Naive B cell (primary cell): ENCODE data around the gene SH3RF3. TPM values are rescaled to one million over a fixed set of nuclear protein-coding genes. Genes with fewer than 3 reads are reported as not detected.

Experiments used
- ATAC-seq, 2 donors: fragments of 150-1000 bp; cut with Tn5 transposase; 2 replicates each; pipeline ENCODE4 v1.10.0; 2021; ENCODE audit warnings: low read depth in 2 of 2, mild to moderate bottlenecking in 2 of 2, moderate library complexity in 2 of 2
- DNase-seq: peaks from one replicate; pipeline ENCODE4 v3.0.0; 2022
- H3K27ac Mint-ChIP-seq, 6 donors: one replicate each; pipeline ENCODE4 v1.8.0; 2020 to 2022; ENCODE audit warnings: mild to moderate bottlenecking in 6 of 6, mixed read lengths in 6 of 6, moderate library complexity in 5 of 6, inconsistent platforms in 2 of 6
- H3K27me3 Mint-ChIP-seq, 3 donors: one replicate each; pipeline ENCODE4 v1.8.0; 2021 to 2022; ENCODE audit warnings: mixed read lengths in 3 of 3, mild to moderate bottlenecking in 1 of 3
- H3K36me3 Mint-ChIP-seq, 2 donors: one replicate each; pipeline ENCODE4 v1.8.0; 2020 to 2022; ENCODE audit warnings: mixed read lengths in 2 of 2, inconsistent platforms in 1 of 2, mild to moderate bottlenecking in 1 of 2
- H3K4me1 Mint-ChIP-seq, 3 donors: one replicate each; pipeline ENCODE4 v1.8.0; 2020 to 2022; ENCODE audit warnings: mixed read lengths in 3 of 3, inconsistent platforms in 1 of 3, mild to moderate bottlenecking in 1 of 3, moderate library complexity in 1 of 3
- H3K4me3 Mint-ChIP-seq, 8 donors: one replicate each; pipeline ENCODE4 v1.8.0; 2020 to 2022; ENCODE audit warnings: mild to moderate bottlenecking in 8 of 8, mixed read lengths in 8 of 8, moderate library complexity in 8 of 8, inconsistent platforms in 2 of 8
- H3K9me3 Mint-ChIP-seq, 7 donors: one replicate each; pipeline ENCODE4 v1.8.0; 2020 to 2022; ENCODE audit warnings: mixed read lengths in 7 of 7, mild to moderate bottlenecking in 5 of 7, inconsistent platforms in 2 of 7, moderate library complexity in 1 of 7
- polyA plus RNA-seq, 6 donors: library from polyadenylated mRNA; unstranded; fragments of 300-500 nt; fragmentation: Illumina TruSeq; gene quantifications; one replicate each; pipeline ENCODE4 v1.2.3, GENCODE V29; 2021; ENCODE audit warnings: low read depth in 6 of 6

SH3RF3 gene
- polyA plus RNA-seq, 6 donors from 2014 or later: 0.05 to 0.76 (median 0.64) TPM; not detected in 1

GRCh38 chr2:109174214-109174613 is 45.2 kb downstream of the SH3RF3 start:
- peak overlapping the region in 1 of 6 donors; percentile 59 for H3K27ac Mint-ChIP-seq
- H3K4me1 Mint-ChIP-seq: peaks cover 3 to 35% (median 5%) of the 10 kb centered on the region in 3 donors
- H3K27me3 Mint-ChIP-seq: no peaks in the 10 kb centered on the region
- H3K9me3 Mint-ChIP-seq: peaks cover 0 to 16% (median 5%) of the 10 kb centered on the region in 7 donors
- ATAC-seq (no peak), DNase-seq (no peak)
- H3K36me3 Mint-ChIP-seq: peaks cover 5 to 7% of the 10 kb centered on the region in 2 donors
- peak overlapping the region in 1 of 8 donors; percentile 41 for H3K4me3 Mint-ChIP-seq

DNA sequence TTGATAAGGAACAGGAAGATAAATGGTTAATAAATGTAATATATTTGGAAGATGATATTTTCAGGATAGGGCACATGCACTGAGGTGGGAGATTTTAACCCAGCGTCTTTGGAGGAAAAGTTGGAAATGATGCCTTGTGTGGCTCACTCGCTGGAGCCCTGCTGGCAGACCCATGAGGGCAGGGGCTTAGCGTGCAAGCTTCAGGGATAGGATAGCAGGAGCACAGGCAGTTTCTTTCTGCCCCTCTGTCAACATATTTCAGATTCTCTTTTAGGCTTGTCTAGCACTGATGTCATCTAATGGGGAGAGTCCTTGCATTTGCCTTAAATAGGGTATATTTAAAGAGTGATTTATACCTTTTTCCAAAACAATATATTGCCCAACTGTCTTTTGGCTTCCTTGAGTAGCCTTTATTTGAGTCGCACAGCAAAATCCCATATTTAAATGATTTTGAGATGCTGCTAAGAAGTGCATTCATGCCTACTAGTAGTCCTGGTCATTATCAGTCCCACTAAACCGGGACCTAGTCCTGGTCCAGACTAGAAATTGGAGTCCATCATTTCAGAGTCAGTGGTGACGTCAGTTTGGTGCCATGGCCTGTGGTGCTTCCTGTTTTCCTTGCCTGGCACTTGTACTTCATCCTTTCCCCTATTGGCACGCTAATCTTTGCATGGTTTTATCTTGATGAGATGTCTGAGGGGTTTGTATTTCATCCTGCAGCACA is 45.8 kb downstream of the SH3RF3 start:
- Mint-ChIP-seq H3K27me3 (no peaks in the 10 kb centered on the region), H3K4me1 (peaks cover 3 to 40% (median 5%) of the 10 kb centered on the region in 3 donors), H3K36me3 (peaks cover 11 to 13% of the 10 kb centered on the region in 2 donors), H3K9me3 (peaks cover 5 to 22% (median 8%) of the 10 kb centered on the region in 7 donors), H3K27ac (no peak overlapping the region), H3K4me3 (peak overlapping the region in 1 of 8 donors; percentile 53)
- ATAC-seq (no peak), DNase-seq (no peak)

DNA sequence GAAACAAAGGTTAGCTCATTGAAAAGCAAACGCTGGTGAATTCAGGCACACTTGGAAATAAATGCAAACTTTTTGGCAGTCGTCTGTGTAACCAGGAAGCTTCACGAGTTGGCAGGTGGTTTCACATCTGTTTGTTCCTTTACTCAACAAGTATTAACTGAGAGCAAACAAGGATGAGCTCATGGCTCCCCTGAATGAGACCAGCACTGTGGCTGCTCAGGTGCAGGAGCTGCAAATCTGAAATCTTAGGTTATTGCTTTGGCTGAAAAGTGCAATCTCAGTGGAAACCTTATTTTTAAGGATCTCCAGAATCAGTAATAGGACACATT is 46.3 kb downstream of the SH3RF3 start:
- peak overlapping the region in 1 of 6 donors; percentile 15 for H3K27ac Mint-ChIP-seq
- no peak overlapping the region for H3K4me3 Mint-ChIP-seq
- peaks cover 13 to 16% of the 10 kb centered on the region in 2 donors for H3K36me3 Mint-ChIP-seq
- no peak for ATAC-seq
- no peaks in the 10 kb centered on the region for H3K27me3 Mint-ChIP-seq
- H3K9me3 Mint-ChIP-seq: peaks cover 8 to 25% (median 13%) of the 10 kb centered on the region in 7 donors
- peaks cover 3 to 46% (median 5%) of the 10 kb centered on the region in 3 donors for H3K4me1 Mint-ChIP-seq
- no peak for DNase-seq

DNA sequence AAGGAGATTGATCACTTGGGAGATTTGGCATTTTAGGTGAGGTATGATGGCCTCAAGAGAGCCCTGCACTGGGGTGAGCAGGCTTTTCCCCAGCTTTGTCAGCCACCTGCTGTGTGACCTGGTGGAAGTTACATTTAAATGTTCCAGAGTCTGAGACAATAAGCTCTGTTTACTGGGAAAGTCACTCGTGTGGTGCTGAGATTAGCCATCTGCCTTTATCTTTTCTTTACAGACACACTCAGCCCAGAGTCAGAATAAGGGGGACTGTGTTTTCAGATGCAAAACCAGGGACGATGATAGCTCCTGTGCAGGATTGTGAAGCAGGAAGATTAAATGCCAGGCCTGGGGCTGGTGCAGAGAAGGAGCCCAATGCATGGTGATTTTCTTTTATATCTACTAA is 47.9 kb downstream of the SH3RF3 start:
- Mint-ChIP-seq H3K4me1 (peaks cover 3 to 46% (median 5%) of the 10 kb centered on the region in 3 donors), H3K36me3 (peaks cover 18 to 22% of the 10 kb centered on the region in 2 donors), H3K4me3 (no peak overlapping the region), H3K9me3 (peaks cover 15 to 27% (median 20%) of the 10 kb centered on the region in 7 donors), H3K27me3 (peaks cover 0 to 6% (median 0%) of the 10 kb centered on the region in 3 donors), H3K27ac (no peak overlapping the region)
- ATAC-seq (no peak), DNase-seq (no peak)

DNA sequence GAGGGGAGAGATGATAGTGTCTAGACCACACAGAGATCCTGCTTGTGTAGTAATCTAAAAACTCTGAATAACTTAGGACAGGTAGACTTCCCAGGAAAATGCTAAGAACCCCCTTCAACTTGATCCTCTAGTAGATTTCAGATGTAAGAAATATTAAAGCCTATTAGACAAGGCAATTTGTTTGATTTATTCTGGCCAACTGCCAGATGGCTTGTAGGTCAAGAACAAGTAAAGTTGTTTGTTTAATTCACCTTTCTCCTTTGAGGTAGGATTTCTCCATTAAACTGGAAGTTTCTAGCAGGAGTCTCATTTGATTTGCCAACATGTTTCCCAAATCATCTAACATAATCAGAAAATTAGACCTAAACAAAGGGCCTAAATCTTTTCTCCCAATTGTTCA is 48.6 kb downstream of the SH3RF3 start:
- Mint-ChIP-seq H3K36me3 (peaks cover 18 to 22% of the 10 kb centered on the region in 2 donors), H3K4me3 (no peak overlapping the region), H3K27ac (peak overlapping the region in 1 of 6 donors; percentile 76), H3K9me3 (peaks cover 15 to 28% (median 23%) of the 10 kb centered on the region in 7 donors), H3K4me1 (peaks cover 3 to 43% (median 5%) of the 10 kb centered on the region in 3 donors), H3K27me3 (peaks cover 0 to 6% (median 0%) of the 10 kb centered on the region in 3 donors)
- no peak for ATAC-seq
- no peak for DNase-seq

GRCh38 chr2:109178968-109179367 is 50.0 kb downstream of the SH3RF3 start:
- ATAC-seq (no peak), DNase-seq (no peak)
- peaks cover 15 to 28% (median 23%) of the 10 kb centered on the region in 7 donors for H3K9me3 Mint-ChIP-seq
- peaks cover 18 to 22% of the 10 kb centered on the region in 2 donors for H3K36me3 Mint-ChIP-seq
- no peak overlapping the region for H3K4me3 Mint-ChIP-seq
- H3K27ac Mint-ChIP-seq: no peak overlapping the region
- peaks cover 1 to 35% (median 4%) of the 10 kb centered on the region in 3 donors for H3K4me1 Mint-ChIP-seq
- peaks cover 0 to 6% (median 0%) of the 10 kb centered on the region in 3 donors for H3K27me3 Mint-ChIP-seq

GRCh38 chr2:109180786-109181185 is 51.8 kb downstream of the SH3RF3 start:
- DNase-seq (no peak), ATAC-seq (no peak)
- H3K9me3 Mint-ChIP-seq: peaks cover 11 to 28% (median 21%) of the 10 kb centered on the region in 7 donors
- peaks cover 0 to 6% (median 0%) of the 10 kb centered on the region in 3 donors for H3K27me3 Mint-ChIP-seq
- H3K4me1 Mint-ChIP-seq: peaks cover 0 to 18% (median 0%) of the 10 kb centered on the region in 3 donors
- H3K36me3 Mint-ChIP-seq: peaks cover 18 to 22% of the 10 kb centered on the region in 2 donors
- H3K27ac Mint-ChIP-seq: no peak overlapping the region
- peak overlapping the region in 1 of 8 donors; percentile 48 for H3K4me3 Mint-ChIP-seq

- Mint-ChIP-seq H3K4me1 (peaks cover 0 to 15% (median 0%) of the 10 kb centered on the region in 3 donors), H3K9me3 (peaks cover 11 to 28% (median 18%) of the 10 kb centered on the region in 7 donors), H3K27me3 (peaks cover 0 to 6% (median 0%) of the 10 kb centered on the region in 3 donors), H3K36me3 (peaks cover 18 to 22% of the 10 kb centered on the region in 2 donors), H3K27ac (no peak overlapping the region), H3K4me3 (no peak overlapping the region)
- DNase-seq (no peak), ATAC-seq (no peak)
Observed at GRCh38 chr2:109182426-109182825, 53.4 kb downstream of the SH3RF3 start.

DNA sequence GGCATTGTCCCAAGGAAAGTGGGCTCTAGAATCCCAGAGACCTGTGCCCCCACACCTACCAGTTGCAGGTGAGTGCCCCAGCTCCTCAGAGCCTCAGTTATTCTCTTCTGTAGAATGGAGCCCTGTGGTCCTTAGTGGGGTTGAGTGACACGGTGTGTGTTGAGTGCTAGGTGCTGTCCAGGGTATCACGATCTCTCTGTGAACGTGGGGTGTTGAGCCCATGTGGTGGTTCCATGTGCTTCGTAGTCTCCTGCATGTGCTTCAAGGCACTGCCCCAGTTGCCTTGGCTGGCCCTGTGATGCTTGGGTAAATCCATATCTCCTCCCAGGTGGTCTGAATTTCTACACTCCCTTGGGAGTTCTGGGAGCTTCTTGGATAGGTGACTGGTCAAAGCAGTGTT is 54.9 kb downstream of the SH3RF3 start:
- Mint-ChIP-seq H3K4me3 (no peak overlapping the region), H3K27me3 (peaks cover 0 to 6% (median 0%) of the 10 kb centered on the region in 3 donors), H3K9me3 (peaks cover 11 to 28% (median 15%) of the 10 kb centered on the region in 7 donors), H3K36me3 (peaks cover 14 to 20% of the 10 kb centered on the region in 2 donors), H3K4me1 (peaks cover 0 to 11% (median 0%) of the 10 kb centered on the region in 3 donors), H3K27ac (no peak overlapping the region)
- DNase-seq: no peak
- ATAC-seq: no peak

DNA sequence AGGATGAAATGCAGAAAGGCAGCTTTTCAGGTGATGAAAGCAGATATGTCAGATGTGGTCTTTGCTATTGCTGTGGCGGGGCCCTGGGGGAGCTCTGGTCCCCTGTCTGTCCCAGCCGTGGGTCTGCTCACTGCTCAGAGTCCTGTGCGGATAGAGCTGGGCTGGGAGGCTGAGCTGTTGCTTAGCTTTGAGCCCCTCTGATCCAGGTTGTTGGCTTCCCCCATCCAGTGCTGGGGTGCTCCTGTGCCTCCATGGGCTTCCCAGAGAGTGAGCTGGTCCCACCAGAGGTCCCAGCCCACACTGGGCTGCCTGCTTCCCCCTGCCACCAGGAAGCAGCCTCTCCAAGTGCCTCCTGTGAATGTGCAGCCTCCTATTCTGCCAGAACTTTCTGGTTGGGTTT is 55.4 kb downstream of the SH3RF3 start:
- H3K4me3 Mint-ChIP-seq: no peak overlapping the region
- peaks cover 10 to 15% of the 10 kb centered on the region in 2 donors for H3K36me3 Mint-ChIP-seq
- peaks cover 0 to 10% (median 0%) of the 10 kb centered on the region in 3 donors for H3K4me1 Mint-ChIP-seq
- no peak overlapping the region for H3K27ac Mint-ChIP-seq
- H3K9me3 Mint-ChIP-seq: peaks cover 9 to 24% (median 14%) of the 10 kb centered on the region in 7 donors
- ATAC-seq (no peak), DNase-seq (no peak)
- peaks cover 0 to 6% (median 0%) of the 10 kb centered on the region in 3 donors for H3K27me3 Mint-ChIP-seq

GRCh38 chr2:109185338-109185737 is 56.3 kb downstream of the SH3RF3 start:
- DNase-seq (no peak), ATAC-seq (no peak)
- Mint-ChIP-seq H3K4me1 (peaks cover 0 to under 1% (median 0%) of the 10 kb centered on the region in 3 donors), H3K27ac (peak overlapping the region in 2 of 6 donors; percentile 47 to 78), H3K9me3 (peaks cover 1 to 14% (median 7%) of the 10 kb centered on the region in 7 donors), H3K4me3 (no peak overlapping the region), H3K27me3 (peaks cover 0 to 6% (median 0%) of the 10 kb centered on the region in 3 donors), H3K36me3 (peaks cover 5 to 6% of the 10 kb centered on the region in 2 donors)

- ATAC-seq: no peak
- Mint-ChIP-seq H3K4me1 (no peaks in the 10 kb centered on the region), H3K4me3 (no peak overlapping the region), H3K27ac (no peak overlapping the region), H3K27me3 (peaks cover 0 to 6% (median 5%) of the 10 kb centered on the region in 3 donors), H3K9me3 (peaks cover 0 to 9% (median 4%) of the 10 kb centered on the region in 7 donors), H3K36me3 (peaks cover 0 to 5% of the 10 kb centered on the region in 2 donors)
- DNase-seq: no peak
Observed at GRCh38 chr2:109185821-109186570, 57.0 kb downstream of the SH3RF3 start.

DNA sequence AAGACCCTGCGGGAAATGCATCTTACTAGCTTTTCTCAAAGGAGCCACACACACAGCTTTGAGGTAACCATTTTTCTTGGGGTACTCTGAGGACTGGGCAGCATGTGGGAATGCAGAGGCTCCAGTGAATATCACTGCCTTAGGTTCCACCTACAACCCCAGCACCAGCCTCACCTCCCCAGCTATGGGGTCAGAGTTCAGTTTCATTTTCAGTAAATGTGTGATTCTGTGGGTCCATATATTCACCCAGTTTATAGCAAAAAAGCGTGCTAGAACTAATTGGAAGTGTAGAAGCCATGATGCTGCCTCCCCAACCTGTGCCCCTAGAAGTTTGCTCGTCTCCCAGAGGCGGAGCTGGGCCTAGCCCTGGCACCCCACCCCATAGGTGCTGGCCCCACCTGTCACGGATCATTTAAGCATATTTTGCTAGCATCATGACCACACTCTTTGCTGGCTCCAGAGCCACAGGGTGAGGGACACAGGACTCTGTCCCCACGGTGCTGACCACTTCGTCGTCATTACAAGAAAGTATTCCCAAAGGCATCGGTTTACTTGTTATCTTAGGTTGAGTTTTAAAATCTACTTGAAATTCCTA is 57.7 kb downstream of the SH3RF3 start:
- Mint-ChIP-seq H3K27ac (peak overlapping the region in 1 of 6 donors; percentile 49), H3K9me3 (peaks cover 0 to 7% (median under 1%) of the 10 kb centered on the region in 7 donors), H3K4me1 (no peaks in the 10 kb centered on the region), H3K27me3 (peaks cover 0 to 9% (median under 1%) of the 10 kb centered on the region in 3 donors), H3K4me3 (no peak overlapping the region), H3K36me3 (peaks cover 0 to 1% of the 10 kb centered on the region in 2 donors)
- DNase-seq: no peak
- ATAC-seq: no peak
